ENCODE data around the gene ADAMTSL3.

- TF ChIP-seq CTCF (IDR thresholded peaks at IDR 0.05; ENCODE audit: poor library complexity, severe bottlenecking): no peak
- TF ChIP-seq EP300 (conservative IDR thresholded peaks at IDR 0.05; ENCODE audit: poor library complexity, severe bottlenecking): no peak
- TF ChIP-seq EZH2 (IDR thresholded peaks at IDR 0.05; ENCODE audit: borderline replicate concordance, insufficient read depth, low read length, poor library complexity, severe bottlenecking): no peak
- no peak for TF ChIP-seq RAD21 (conservative IDR thresholded peaks at IDR 0.05)
- no peak for TF ChIP-seq TAF1 (IDR thresholded peaks at IDR 0.05; ENCODE audit: low read depth)
- no peak for TF ChIP-seq REST (IDR thresholded peaks at IDR 0.05; ENCODE audit: borderline replicate concordance)
- TF ChIP-seq SMC3 (conservative IDR thresholded peaks at IDR 0.05; ENCODE audit: poor library complexity): no peak
- no peak for TF ChIP-seq POLR2AphosphoS5 (IDR thresholded peaks at IDR 0.05)
- no peak for TF ChIP-seq MXI1 (conservative IDR thresholded peaks at IDR 0.05; ENCODE audit: poor library complexity, severe bottlenecking)
These were observed 123.1 kb downstream of the ADAMTSL3 start for GRCh38 chr15:83776986-83777385.

Measured in neural cell (in vitro differentiated cells).